ENCODE results near the gene PRLH.

PRLH gene

GRCh38 chr2:237574894-237575868 lies 8.8 kb downstream of the PRLH start:
- Histone ChIP-seq H3K36me3 (replicated peaks) (no peaks in the 10 kb centered on the region), H3K9me3 (no peaks in the 10 kb centered on the region), H3K4me3 (no peak overlapping the region), H3K27me3 (ENCODE audit: low read depth) (0 out of 2 replicates have a peak, but pooled peaks cover 3% of the 10 kb centered on the region), H3K4me1 (no peaks in the 10 kb centered on the region)
- in situ Hi-C loops (cut with MboI; ENCODE audit: low sequenced_read_pairs) = loop anchor here (10.0 kb wide), 1 partner anchor 420 kb away; no protein-coding TSS in a partner anchor
- DNase-seq (ENCODE audit: low spot score in 2 of 2) = no peak

DNA sequence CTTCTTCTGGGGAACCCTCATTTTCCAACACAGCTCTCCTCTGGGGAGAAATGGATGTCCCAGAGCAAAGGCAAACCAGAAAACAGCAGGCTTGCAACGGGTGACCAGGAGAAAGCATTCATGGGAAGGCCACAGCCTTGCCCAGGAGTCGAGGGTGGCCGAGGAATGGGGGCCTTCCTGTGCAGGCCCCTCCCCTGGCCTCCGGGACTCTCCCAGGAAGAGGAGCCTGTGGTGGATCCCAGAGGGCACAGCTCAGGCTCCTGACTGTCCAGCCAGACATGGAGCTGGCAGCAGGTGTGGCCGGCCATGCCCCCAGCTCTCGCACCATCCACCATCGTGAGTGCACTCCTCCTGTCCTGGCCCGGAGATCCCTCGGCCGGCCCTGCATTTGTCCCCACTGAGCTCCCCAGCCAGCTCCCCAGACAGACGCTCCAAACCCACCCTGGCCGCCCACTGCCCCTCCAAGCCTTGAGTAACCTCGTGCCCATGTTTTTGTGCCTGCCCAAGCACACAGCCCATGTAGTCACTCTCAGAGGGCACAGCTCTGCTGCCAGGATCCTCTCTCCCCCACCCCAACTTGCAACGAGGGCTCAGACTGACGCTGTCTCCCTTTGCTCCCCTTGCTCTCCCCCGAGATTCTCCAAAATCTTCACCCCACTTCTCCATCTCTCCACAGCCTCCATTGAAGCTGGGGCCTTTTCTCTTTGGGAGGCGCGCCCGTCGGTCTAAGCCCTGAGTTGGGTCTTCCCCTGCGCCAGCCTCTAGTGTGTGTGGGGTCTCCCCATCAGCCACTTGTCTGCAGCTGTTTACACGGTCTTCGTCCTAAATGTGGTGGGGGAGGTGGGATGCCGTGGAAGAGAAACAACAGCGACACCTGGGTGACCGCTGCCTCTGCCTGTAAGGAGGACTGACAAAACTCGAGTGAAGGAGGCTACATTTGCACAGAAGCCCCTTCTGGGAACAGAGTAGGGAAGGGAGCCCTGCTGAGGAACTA lies 9.8 kb downstream of the PRLH start:
- H3K36me3 ChIP-seq (replicated peaks) = no peaks in the 10 kb centered on the region
- in situ Hi-C loops (cut with MboI; ENCODE audit: low sequenced_read_pairs) = loop anchor here (10.0 kb wide), 1 partner anchor 421 kb away; no protein-coding TSS in a partner anchor
- H3K9me3 ChIP-seq = no peaks in the 10 kb centered on the region
- DNase-seq (ENCODE audit: low spot score in 2 of 2) = no peak
- no peak overlapping the region for H3K4me3 ChIP-seq
- H3K4me1 ChIP-seq = no peaks in the 10 kb centered on the region
- H3K27me3 ChIP-seq (ENCODE audit: low read depth) = 0 out of 2 replicates have a peak, but pooled peaks cover 3% of the 10 kb centered on the region

DNA sequence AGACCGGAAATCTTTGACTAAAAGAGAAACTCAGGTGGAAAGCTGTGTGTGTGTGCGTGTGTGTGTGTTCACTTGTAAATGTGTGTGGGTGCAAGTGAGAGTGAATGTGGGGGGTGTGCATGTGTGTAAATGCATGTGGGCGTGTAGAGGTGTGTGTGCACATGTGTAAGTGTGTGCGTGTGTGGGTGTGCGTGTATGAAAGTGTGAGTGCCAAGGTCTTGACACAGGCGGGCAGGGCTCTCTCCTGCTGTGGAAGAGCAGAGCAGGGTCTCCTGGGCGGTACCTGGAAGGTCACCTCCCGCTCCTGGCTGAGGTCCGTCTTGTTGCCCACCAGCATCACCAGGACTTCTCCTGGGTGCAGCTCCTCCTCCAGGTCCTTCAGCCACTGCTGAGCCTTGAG lies 10.6 kb downstream of the PRLH start:
- Histone ChIP-seq H3K36me3 (replicated peaks) (no peaks in the 10 kb centered on the region), H3K4me1 (no peaks in the 10 kb centered on the region), H3K27me3 (ENCODE audit: low read depth) (0 out of 2 replicates have a peak, but pooled peaks cover 3% of the 10 kb centered on the region), H3K9me3 (no peaks in the 10 kb centered on the region), H3K4me3 (no peak overlapping the region)
- in situ Hi-C loops (cut with MboI; ENCODE audit: low sequenced_read_pairs) = loop anchor here (10.0 kb wide), 1 partner anchor 422 kb away; no protein-coding TSS in a partner anchor
- DNase-seq (ENCODE audit: low spot score in 2 of 2) = no peak

DNA sequence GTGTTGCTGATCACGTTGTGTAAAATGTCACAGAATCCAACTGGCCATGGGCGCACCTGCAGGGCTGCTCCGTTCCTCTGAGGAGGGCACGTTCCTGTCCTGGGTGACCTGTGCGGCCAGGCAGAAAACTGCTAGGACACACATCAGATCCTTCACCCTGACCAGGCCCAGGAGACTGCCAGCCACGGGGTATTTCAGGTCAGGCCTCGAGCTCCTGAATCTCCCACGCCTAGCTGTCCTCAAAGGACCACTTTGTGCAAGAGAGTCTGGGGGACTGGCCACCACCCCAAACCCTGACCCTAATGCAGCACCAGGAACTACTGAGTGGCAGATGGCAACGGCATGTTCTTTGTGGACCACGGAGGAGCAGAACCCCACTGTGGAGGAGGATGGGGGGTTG lies 11.1 kb downstream of the PRLH start:
- in situ Hi-C loops (cut with MboI; ENCODE audit: low sequenced_read_pairs) = loop anchor here (10.0 kb wide), 1 partner anchor 423 kb away; no protein-coding TSS in a partner anchor
- H3K36me3 ChIP-seq (replicated peaks) = no peaks in the 10 kb centered on the region
- H3K4me1 ChIP-seq = no peaks in the 10 kb centered on the region
- H3K4me3 ChIP-seq = no peak overlapping the region
- no peaks in the 10 kb centered on the region for H3K9me3 ChIP-seq
- DNase-seq (ENCODE audit: low spot score in 2 of 2) = no peak
- H3K27me3 ChIP-seq (ENCODE audit: low read depth) = 0 out of 2 replicates have a peak, but pooled peaks cover 3% of the 10 kb centered on the region

DNA sequence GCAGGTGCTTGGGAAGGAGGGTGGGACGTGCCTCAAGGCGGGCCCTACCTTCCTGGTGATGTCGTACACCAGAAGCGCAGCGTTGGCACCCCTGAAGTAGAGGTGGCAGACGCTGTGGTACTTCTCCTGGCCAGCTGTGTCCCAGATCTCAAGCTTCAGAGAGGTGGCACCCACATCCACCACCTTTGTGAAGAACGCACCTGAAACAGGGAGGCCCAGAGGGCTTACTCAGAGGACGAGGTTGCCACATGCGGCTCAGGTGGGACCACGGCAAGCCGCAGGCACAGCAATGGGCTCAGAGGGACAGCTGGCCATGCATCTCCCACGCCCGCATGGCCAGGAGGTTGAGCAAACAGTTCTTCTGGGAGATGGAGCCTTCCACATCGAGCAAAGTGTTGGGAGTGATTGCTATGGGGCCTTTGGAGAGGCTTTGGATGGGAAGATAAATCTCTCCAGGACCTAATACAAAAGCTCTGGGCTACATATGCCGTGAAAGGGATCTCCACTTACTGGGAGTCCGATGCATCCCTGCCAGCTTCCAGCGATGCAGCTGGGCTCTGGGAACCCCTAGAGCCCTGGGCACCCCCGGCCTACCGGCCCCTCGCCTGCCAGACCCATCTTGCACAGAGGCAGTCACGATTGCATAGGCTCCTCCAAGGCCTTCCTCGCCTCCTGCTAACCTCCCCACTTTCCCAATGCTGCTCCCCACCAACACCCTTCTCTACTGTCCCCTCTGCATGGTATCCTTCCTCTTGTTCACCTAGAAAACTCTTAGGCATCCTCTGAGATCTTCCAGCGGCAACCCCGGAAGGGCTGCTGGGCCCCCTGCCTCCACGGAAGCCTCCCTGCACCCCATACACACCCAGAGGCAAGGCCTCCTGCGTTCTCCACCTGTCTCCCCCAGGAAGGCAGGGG lies 11.8 kb downstream of the PRLH start:
- H3K9me3 ChIP-seq = no peaks in the 10 kb centered on the region
- no peaks in the 10 kb centered on the region for H3K36me3 ChIP-seq (replicated peaks)
- in situ Hi-C loops (cut with MboI; ENCODE audit: low sequenced_read_pairs) = loop anchor here (10.0 kb wide), 1 partner anchor 423 kb away; no protein-coding TSS in a partner anchor
- no peak for DNase-seq (ENCODE audit: low spot score in 2 of 2)
- no peak overlapping the region for H3K4me3 ChIP-seq
- H3K4me1 ChIP-seq = no peaks in the 10 kb centered on the region
- 0 out of 2 replicates have a peak, but pooled peaks cover 3% of the 10 kb centered on the region for H3K27me3 ChIP-seq (ENCODE audit: low read depth)

- H3K9me3 ChIP-seq = no peaks in the 10 kb centered on the region
- no peak for DNase-seq (ENCODE audit: low spot score in 2 of 2)
- no peaks in the 10 kb centered on the region for H3K4me1 ChIP-seq
- H3K4me3 ChIP-seq = no peak overlapping the region
- in situ Hi-C loops (cut with MboI; ENCODE audit: low sequenced_read_pairs) = no loop called here
- no peaks in the 10 kb centered on the region for H3K36me3 ChIP-seq (replicated peaks)
- H3K27me3 ChIP-seq (ENCODE audit: low read depth) = 0 out of 2 replicates have a peak, but pooled peaks cover 3% of the 10 kb centered on the region
These were observed 15.0 kb downstream of the PRLH start for GRCh38 chr2:237581326-237581725.

DNA sequence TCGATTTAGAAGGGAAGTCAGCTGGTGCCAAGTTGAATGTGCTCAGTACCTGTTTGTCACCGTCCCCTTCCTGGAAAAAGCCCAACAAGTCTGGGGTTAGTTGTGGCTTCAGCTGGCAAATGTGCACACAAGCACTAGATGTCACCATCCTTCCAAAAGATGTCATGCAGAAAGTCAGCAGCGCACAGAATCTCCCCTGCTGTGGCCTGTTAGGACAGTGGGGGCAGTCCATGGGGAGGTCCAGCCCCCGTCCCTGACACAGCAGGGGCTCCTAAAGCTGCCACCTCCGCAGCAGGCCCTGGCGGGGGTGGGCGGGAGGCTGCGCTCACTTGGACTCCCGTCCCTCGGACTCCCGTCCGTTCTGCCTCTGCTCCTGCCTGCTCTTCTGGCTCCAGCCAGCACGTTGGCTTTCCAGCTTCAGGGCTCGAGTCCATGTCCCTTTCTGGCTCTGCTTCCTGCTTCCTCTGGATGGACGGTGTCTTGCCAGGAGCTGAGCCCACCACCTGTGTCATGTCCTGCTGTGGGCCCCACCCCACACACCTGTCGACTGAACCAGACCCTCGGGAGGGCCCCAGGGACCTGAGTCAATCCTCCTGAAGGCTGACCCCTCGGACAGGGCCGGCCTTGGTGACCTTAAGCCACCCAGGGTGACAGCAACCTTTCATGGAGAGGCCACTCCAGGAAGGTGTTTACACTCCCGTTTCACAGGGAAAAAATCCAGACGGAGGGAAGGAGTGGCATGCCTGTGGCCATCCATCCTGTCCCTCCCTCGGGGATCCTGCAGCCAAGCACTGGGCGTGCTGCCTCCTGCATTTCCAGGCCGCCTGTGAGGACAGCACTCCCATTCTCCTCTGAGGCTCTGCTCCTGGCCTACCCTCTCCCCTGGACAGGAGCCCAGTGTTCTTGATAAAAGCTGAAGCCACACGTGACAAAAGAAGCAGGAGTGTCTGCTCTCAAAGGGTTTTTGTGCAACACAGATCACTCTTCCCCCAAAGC lies 15.7 kb downstream of the PRLH start:
- in situ Hi-C loops (cut with MboI; ENCODE audit: low sequenced_read_pairs) = no loop called here
- no peaks in the 10 kb centered on the region for H3K9me3 ChIP-seq
- 0 out of 2 replicates have a peak, but pooled peaks cover 3% of the 10 kb centered on the region for H3K27me3 ChIP-seq (ENCODE audit: low read depth)
- no peaks in the 10 kb centered on the region for H3K4me1 ChIP-seq
- no peak overlapping the region for H3K4me3 ChIP-seq
- no peak for DNase-seq (ENCODE audit: low spot score in 2 of 2)
- no peaks in the 10 kb centered on the region for H3K36me3 ChIP-seq (replicated peaks)

DNA sequence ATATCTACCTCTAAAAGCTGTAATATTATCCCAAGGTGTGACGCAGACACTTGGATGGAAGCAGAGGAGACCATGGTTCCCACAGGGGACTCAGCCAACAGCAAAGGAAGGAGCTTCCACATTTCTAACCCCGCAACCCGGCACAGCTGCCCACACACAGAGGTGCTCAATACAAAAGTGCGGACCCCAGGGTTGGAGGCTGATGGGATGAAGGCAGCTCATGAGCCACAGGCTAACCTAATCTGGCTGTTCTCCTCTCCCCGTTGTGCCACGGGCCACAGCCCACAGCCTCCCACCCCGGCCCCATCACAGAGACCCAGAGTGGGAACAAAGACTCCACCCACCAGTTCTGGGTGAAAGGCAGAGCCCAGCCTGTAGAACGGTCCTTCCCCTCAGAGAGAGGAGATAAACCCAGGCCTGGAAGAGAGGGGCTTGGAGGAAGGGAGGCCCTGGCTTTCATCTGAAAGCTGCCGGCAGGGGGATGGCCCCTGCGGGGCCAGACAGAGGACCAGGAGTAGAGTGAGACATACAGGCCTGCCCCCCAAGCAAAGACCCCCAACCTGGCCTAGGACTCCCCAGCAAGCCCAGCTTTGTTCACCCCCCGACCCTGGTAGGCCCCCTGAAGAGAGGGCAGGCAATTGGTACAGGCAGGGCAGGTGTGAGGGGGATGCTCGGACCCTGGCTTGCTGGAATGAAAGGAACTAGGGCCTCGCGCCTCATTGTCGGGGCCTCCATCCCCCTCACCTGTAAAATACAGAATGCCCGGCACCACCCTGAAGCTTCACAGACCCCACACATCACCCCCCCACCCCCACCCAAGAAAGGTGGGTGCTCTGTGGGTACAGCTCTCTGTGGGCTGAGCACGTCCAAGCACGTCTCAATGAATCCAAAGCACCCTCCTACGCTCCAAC lies 17.3 kb downstream of the PRLH start:
- H3K9me3 ChIP-seq = no peaks in the 10 kb centered on the region
- H3K27me3 ChIP-seq (ENCODE audit: low read depth) = 0 out of 2 replicates have a peak, but pooled peaks cover 3% of the 10 kb centered on the region
- DNase-seq (ENCODE audit: low spot score in 2 of 2) = no peak
- in situ Hi-C loops (cut with MboI; ENCODE audit: low sequenced_read_pairs) = no loop called here
- no peaks in the 10 kb centered on the region for H3K4me1 ChIP-seq
- H3K36me3 ChIP-seq (replicated peaks) = no peaks in the 10 kb centered on the region
- no peak overlapping the region for H3K4me3 ChIP-seq

DNA sequence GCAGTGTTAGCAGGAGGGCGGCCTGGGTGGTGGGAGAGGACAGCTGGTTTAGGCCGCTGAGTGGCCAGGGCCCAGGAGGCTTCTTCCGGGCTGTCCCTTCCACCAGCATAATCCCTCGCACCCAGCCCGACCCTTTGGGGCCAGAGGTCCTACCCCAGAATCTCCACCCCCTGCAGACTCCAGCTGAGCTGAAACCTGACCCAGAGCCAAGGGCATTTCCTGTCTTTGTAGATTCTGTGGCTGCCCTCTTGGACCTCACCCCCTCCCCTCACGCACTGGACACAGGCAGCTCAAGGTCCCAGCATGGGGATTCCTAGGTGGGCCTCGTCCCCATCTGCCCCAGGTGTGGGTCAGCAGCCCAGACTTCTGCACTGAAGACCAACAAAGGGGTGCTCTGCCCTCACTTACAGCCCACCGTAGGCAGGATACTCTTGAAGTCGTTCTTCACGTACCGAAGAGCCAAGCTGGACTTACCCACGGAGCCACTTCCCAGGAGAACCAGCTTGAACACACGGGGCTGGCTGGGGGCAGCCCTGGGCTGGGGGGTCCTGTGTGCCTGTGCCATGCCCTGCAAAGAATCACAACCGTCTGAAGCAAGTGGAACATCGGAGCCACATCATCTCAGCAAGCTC lies 19.3 kb downstream of the PRLH start:
- H3K4me1 ChIP-seq = no peaks in the 10 kb centered on the region
- in situ Hi-C loops (cut with MboI; ENCODE audit: low sequenced_read_pairs) = no loop called here

DNA sequence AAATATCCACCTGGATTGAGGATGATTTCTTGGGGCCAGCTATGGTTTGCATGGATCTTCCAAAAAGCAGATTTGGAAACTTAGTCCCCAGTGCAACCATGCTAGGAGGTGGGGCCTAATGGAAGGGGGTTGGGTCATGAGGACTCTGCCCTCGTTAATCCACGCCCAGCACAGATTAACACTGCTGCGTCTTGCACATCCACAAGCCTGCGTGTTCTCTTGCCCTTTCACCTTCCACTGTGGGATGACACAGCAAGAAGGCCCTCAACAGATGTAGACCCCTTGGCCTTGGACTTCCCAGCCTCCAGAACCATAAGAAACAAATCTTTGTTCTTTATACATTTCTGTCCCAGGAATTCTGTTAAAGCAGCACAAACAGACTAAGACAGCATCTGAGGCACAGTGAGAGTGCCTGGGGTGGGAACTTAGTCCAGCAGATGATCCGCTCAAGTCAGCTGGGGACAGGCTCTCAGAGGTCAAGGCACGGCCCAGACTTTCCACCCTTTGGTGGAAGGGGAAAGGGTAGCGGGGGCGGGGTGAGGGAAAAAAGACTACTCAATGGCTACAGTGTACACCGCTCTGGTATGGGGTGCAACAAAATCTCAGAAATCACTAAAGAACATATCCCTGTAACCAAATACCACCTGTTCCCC lies 21.8 kb downstream of the PRLH start:
- DNase-seq (ENCODE audit: low spot score in 2 of 2) = no peak
- no peak overlapping the region for H3K4me3 ChIP-seq
- no peaks in the 10 kb centered on the region for H3K4me1 ChIP-seq
- H3K9me3 ChIP-seq = no peaks in the 10 kb centered on the region
- H3K36me3 ChIP-seq (replicated peaks) = no peaks in the 10 kb centered on the region
- no peaks in the 10 kb centered on the region; the same call in 1 of the 2 replicates for H3K27me3 ChIP-seq (ENCODE audit: low read depth)
- in situ Hi-C loops (cut with MboI; ENCODE audit: low sequenced_read_pairs) = no loop called here

More for the DNA sequence above, 19.3 kb downstream of the PRLH start:
- Histone ChIP-seq H3K36me3 (replicated peaks) (no peaks in the 10 kb centered on the region), H3K4me3 (no peak overlapping the region), H3K9me3 (no peaks in the 10 kb centered on the region), H3K27me3 (ENCODE audit: low read depth) (no peaks in the 10 kb centered on the region; the same call in 1 of the 2 replicates)
- no peak for DNase-seq (ENCODE audit: low spot score in 2 of 2)

All from HAP-1 (cell line).